NCI-H748 treated with DMSO at 0.1 percent for 48 hours (cell line): Measurements from ENCODE around the gene GFPT1.

Source experiments
- DNase-seq: peaks from one replicate; lab custom pipeline; 2025; lab: John Stamatoyannopoulos, UW

Gene GFPT1

DNA sequence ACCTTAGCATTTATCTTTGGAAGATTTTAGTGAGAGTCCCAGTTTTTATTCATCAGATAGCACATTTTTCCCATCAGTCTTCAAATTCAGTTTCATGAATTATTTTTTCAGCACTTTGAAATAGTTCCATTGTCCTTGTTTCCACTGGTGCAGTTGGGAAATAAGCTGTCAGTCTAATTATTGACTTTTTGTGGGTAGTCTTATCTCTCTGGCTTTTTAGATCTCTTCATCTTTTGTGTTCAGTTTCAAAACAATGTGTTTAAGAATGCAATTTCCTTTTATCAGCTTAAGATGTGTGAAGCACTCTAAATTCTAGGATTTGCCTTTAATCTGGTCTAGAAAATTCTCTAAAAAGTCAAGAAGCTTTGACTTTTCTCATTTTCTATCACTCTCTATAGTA is 70.5 kb downstream of the GFPT1 start:
- DNase-seq: no peak

DNA sequence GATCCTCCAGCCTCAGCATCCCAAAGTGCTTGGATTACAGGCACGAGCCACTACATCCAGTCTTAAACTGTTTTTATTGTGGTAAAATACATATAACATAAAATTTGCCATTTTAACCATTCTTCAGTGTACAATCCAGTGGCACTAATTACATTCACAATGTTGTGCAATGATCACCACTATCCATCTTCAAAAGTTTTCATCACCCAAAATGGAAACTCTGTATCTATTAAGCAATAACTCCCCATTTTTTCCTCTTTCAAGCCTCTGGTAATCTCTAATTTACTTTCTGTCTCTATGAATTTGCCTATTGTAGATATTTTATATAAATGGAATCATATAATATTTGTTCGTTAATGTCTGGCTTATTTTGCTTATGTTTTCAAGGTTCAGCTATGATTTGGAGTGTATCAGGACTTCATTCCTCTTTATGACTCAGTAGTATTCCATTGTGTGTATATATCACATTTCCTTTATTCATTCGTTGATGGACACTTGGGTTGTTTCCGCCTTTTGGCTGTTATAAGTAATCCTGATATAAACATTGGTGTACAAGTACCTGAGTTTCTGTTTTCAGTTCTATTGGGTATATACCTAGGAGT is 71.8 kb downstream of the GFPT1 start:
- no peak for DNase-seq

DNA sequence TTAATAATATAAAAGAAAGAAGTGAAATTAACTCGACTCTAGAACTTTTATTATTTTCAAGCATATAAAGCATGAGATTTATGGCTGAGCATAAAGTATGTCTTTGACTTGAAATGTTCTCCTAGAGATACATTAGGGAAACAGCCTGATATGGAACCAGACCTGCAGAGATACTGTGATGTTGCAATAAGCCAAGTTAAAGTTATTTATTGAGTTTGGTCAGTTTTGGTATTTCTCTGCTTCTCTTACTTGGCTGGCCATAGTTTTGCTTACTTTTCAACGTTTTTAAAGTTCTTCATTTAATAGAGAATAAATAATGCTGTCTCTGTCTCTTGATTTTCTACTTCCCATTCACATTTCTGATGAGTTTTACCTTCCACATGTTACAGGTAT is 76.0 kb downstream of the GFPT1 start:
- no peak for DNase-seq

DNA sequence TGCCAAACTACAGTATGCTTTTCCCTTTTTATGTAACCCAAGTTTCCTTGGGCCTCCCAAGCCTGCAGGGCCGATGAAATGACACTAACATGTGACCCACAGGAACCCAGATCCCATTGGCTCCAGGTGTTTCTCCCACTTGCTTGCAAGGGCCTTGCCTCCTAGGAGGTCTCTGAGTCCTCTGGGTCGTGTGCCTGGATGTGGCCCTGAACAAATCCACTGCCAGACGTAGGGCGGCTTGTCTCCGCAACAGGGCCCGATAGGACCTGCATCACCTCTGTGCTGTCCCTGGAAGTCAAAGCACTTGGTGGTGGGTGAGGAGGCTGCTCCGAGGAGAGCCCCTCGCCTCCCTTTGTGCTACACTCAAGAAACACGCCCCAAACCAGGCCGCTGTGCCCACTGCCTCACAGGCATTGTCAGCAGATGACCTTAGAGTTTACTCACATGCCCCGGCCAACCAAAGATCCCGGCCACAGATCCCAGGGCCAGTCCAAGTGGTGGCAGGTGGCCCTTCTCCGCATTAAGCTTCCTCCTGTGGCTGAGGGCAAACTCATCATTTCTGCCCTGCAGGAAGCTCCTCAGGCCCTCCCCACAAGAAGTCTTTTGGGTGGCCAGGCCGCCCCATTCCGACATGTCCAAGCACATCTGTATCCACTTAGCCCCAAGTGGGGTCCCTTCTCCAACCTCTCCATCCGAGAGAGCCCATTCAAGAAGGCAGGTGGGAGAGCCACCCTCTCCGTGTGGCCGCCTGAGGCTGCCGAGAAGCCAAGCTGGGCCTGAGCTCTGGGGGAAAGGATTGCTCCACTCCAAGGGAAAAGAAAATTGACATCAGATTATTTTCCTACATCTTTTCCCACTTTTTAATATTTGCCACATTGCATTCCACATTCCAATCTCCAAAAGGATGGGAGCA is 76.7 kb downstream of the GFPT1 start:
- DNase-seq: no peak

DNA sequence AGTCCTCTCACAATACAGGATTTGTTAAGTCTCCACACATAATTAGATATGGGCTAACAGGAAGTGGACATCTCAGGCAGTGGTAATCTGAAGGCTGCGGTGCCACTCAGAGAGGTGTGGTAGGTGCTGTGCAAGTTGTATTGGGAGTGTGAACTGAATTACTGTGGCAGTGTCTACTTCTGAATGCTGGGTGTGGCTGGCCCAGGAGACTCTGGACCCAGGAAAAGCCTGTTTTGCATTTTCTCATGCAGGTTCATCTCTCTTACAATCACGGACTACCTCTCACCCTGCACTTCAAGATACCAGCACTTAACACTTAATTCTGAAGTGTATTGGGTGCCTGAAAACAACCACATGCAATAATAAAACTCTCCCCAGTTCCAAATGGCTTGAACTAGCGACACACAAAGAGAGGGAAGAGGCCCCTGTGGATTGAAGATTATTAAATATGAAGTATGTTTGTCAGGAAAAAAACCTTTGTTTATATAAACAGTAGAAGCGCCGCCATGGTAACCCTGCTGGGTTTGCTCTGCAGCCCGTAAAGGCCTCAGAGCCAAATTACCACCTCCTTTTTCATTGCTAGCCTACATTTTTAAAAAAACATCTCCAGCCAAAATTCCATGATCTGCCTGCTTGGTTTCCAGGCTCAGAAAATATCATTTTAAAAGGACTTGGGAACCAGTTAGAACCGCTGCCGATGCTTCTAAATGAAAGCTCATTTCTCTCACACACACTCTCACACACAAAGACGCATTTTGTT is 77.5 kb downstream of the GFPT1 start:
- DNase-seq: peak; percentile 65

DNA sequence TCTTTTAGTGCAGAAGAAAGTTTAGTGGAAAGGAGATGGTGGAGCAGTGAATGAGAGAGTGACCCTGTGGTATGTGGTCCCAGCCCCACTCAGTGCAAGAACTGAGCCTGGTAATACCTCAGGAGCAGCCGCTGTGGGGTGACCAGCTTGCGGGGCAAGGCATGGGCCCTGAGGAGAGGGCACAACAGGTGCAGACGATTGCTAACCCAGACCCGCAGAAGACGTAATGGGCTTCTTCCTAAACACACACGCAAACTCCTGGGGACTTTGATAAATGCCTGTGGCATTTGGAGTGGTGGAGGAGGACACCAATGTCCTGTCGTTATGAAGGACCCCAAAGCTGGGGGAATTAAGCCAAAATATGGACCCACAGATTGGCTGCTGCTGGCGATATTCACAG is 78.7 kb downstream of the GFPT1 start:
- no peak for DNase-seq

DNA sequence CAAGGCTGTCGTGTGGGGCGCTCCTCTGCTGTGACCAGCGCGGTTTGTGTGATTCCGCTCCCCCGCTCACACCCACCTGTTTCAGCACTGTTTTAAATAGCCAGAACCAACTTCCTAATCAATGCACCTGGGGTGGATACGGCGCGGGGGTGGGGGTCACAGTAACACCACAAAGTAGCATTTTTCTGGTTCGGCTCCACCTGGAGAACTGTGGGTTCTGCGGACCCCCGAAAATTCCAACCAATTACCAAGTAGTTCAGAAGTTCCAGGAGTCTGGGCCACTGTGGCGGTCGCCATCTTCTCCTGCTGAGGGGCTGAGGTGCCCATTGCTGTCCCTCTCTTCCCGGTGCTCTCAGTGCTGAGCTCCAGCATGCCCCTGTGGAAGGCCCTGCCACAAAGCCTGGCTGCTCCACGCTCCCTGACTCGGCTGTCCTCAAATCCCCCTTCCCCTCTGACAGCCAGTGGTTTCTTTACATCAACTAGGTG is 79.4 kb downstream of the GFPT1 start:
- DNase-seq: no peak

DNA sequence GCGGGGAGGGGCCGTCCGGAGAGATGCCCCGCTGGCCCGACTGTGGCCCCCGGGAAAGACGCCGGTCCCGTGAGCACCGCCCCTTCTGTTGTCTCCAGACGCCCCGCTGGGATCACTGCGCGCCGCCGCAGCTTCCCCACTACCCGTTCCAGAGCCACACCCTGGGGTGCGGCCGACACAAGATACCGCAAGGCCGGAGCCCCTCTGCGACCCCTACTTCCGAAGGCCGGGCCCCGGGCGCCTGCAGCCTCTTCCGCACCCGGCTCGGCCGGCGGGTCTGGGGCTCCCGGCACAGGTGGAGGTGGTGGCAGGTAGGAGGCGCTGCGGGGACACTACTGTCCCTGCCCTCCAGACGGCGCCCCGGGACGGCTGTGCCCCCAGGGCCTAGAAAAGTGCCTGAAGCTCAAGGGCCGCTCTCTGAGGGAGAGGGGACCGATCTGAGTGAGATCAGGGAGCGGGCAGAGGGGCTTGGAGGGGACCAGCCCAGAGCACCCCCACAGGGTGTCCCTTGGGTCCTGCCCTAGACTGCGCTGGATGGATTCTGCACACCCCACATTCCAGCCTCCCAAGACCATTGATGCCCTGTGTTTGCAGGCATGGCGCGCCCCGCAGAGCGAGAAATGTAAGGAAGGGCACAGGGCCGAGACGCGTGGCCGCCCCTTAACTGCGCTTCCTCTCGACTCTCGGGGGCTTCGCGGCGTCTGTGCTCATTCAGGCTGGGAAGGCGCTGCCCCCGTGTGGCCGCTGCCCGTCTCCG is 80.0 kb downstream of the GFPT1 start:
- DNase-seq: peak; percentile 72

DNA sequence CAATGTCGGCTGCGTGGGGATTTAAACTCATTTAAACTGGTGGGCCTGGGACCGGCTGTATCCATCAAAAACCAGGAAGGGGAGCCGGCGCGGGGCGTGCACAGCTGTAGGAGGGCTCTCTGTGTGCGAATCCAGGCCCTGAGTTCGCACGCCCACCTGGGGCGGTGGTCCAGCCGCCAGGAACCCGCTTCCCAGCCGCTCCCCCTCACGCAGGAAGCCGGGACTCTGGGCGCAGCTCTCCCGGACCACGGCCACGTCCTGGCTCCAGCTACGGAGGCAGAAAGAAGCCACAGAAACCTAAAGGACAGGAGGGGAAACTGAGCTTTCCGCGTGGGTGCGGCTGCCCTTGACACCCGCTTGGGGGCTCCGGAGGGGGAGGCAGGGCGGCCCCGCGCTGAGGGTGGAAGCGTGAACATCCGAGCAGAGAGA is 80.6 kb downstream of the GFPT1 start:
- no peak for DNase-seq

DNA sequence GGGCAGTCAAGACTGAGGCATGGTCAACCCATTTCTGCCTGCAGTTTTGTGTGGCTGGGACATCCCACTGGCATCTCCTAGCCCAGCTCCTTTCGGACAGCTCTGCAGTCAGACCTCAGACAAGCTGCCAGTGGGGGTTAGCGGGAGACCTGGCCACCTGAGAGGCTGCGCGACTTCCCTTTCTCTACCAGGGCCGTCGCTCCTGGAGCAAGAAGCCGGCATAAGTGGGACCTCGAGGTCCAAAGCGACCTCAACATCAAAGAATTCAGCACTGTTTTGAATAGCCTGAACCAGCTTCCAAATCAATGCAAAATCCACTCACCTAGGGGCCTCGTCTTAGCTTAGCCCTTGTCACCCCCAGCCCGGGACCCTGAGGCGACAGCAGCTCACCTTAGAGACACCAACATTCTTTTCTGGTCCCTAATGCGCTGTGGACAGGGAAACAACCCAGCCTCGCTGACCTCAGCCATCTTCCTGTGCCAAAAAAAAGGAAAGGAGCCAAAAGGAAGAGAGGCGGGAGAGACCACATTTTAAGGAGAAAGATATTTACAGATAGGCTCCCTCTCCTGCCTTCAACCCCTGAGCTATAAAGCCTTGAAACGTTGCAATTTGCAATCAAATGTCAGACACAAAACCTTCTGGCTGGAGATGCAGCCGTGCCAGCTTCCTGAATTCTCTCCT is 81.2 kb downstream of the GFPT1 start:
- DNase-seq: no peak

DNA sequence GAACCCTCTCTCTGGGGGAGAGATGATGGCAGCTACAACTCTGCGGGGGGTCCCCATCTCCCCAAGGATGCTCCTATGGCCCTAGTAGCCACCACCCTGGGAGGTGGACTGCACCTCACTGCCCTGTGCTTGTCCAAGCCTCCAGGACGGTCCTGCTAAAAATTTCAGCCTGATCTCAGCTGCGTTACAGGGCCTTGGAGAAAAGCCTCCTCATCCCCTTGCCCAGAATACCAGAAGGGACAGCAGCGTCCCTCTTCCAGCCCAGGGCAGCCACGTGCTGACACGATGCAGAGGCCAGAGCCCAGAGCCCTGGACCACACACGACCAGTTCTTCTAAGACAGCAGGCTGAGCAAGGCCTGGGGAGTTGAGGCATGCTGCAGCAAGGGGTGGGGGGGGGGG is 81.9 kb downstream of the GFPT1 start:
- DNase-seq: no peak

DNA sequence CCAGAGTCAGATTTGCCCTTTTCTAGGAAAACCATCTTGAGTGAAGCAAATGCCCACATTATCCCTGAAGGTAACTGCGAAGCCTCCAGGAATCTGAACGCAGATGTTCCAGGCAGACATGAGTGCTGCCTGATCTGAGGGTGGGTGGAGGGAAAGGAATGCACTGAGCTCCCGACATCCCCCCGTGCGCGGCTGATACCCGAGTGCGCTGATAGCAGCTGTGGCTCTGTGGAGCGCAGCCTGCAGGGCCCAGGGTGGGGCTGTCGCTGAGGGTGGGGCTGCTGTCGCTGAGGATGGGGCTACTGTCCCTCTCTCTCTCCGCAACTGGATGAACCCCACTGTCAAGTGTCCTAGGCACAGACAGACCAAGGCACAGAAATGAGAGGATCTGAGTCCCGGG is 82.4 kb downstream of the GFPT1 start:
- DNase-seq: no peak

DNA sequence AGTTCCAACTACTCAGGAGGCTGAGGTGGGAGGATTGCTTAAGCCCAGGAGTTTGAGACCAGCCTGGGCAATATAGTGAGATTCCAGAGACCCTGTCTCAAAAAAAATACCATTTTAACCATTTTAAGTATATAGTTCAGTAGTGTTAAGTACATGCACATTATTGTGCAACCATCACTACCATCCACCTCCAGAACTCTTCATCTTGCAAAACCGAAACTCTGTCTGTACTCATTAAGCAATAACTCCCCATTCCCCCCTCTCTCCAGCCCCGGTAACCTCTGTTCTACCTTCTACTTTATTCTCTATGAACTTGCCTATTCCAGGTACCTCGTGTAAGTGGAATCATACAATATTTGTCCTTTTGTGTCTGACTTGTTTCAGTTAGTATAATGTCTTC is 86.4 kb downstream of the GFPT1 start:
- no peak for DNase-seq

DNA sequence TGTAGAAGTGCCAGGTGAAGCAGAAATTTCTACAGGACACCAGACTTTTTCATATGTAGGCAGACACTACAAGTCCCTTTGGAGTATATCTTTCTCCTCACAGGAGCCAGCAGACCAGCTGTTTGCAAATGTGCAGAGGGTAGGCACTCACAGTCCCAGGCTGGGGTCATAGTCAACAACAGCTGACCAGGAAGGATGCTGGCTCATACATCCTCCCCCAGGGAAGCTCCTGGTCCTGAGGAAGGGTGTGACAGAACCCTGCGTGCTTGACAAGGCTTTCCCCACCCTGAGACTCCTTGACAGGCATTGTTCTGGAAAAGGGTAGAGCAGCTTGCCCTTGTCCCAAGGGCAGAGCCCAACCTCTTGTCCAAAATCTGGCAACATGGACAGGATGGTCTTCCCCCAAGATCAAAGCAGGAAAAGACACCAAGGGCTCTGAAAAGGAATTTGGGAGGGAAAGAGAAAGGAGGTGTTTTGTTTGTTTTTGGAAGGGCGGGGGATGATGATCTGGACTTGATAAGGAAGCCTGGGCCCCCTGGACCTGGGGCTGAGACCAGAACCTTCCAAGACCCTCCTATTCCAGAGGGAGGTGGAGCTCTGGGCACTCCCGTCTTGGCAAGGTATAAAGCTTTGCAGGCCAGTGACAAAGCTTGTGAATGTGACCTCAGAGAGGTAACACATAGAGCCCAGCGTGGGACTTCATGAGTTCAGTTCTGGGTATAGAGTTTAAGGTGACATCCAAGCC is 87.1 kb downstream of the GFPT1 start:
- no peak for DNase-seq

DNA sequence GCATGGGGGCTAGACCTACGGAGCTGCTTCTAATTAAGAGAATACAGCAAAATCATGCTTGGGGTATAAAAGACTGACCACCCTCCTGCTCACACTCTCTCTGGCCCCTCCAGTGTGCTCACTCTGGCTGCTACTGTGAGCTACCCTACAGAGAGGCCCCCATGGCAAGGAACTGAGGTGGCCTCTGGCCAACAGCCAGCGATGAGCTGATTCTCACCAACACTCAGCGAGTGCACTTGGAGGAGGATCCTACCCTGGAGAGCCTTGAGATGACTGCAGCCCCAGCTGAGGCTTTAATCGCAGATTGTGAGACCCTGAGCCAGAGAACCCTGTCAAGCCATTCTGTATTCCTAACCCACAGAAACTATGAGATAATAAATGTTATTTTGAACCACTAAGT is 88.2 kb downstream of the GFPT1 start:
- DNase-seq: no peak

DNA sequence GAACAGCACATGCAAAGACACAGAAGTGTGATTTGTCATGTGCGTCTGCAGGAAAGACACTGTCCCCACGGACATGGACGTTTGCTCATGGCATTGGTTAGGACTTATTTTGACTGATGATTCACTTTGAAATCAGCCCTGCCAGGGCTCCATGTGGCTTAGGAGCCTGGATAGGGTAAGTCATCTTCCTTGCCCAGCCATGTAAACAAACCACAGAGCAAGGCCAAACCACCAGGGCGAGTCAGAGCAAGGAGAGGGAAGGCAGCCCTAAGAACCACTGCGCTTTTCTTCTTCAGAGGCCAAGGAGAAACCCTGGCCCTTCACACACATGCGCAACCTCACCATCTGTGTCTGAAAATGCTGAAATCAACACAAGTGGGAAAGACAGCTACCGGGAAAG is 88.8 kb downstream of the GFPT1 start:
- no peak for DNase-seq

DNA sequence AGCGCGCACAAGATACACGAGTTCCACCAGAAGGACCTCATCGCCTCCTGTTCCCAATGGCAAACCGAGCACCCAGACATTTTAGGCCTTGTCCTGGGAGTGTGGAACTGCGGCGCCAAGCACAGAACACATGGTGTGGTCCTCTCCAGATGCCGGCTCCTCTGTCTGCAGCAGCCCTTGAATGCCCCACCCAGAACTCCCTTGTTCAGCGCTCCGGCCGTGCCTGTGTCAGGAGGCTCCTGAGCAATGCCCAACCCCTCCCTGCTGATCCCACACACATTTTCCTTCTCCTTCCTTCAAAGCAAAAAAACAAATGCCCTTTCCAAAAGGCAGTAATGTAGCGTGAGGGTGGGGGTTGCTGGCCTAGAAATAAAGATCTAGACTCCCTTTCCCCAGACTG is 89.8 kb downstream of the GFPT1 start:
- no peak for DNase-seq

DNA sequence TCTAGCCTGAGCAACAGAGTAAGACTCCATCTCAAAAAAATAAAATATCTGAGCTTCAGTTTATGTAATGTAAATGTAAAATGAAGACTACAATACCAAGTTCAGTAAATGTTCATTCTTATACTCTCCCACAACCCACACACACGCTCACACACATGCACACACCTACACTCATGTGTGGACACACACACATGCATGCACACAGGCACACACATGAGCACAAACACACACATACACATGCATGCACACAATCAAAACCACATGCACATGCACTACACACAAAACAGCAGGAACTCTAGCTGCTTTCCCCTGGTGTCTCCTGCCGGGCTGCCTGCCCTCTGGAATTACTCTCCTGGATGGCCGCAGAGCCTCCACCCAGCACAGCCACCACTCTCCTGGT is 90.6 kb downstream of the GFPT1 start:
- DNase-seq: no peak

DNA sequence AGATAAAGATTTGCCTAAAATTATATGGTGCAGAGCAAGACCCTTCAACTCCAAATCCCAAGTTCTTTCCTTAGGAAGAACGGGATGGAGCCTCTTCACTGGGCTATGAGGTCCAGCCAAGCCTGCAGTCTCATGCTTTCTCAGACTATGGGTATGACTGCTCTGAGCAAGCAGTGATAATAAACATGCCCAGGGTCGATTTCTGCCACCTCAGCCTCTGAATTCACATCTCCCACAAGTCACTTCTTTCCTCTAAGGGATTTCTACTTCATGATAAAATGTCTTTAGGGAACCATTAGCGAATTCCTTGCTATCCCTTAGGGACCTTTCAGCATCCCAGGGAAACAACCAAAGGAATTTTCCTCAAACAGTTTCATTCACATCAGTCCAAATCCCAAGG is 94.8 kb downstream of the GFPT1 start:
- DNase-seq: no peak

DNA sequence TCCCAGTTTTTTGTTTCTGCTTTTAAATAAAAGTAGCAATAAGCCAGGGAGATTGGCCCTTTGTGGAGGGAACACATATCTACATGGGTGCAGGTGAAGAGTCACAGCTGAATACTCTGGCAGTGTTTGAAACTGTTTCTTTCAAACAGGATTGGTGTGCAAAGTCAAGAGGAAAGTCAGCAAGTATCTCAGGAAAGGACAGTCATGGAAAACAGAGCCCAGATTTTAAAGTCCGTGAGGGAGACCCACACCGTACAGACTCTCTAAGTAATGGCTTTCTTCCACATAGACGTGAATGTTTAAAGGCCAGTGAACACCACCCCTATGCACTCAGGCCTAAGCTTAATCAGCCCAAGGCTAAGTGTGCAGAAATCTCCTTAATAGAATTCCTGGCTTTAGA is 95.3 kb downstream of the GFPT1 start:
- DNase-seq: no peak
